ENCODE results near the gene LPA.
"Not testable (repeated sequence)": the region's sequence is repeated elsewhere in the genome, so short reads cannot be mapped to it uniquely, and the experiment has no call there.

The LPA gene

DNA sequence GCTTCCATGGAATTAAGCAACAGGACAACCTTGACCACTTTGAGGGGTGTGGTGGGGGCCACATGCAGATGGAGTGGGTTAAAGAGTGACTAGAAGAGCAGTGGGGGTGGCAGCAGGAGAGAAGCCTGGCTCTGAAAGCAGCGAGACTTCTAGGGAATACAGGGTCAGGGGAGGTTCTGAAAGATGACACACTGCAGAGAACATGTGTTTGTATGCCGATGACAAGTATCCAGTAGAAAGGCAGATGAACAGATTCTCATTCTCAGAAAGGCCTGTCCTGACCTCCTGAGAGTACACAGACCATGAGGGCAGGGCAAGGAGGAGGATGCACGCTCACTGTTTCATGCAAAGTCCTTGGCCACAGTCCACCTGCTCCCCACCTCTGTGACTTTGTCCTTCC, 2.9 kb downstream of the LPA start:
- DNase-seq (ENCODE audit: low read depth, low spot score) = no peak

DNA sequence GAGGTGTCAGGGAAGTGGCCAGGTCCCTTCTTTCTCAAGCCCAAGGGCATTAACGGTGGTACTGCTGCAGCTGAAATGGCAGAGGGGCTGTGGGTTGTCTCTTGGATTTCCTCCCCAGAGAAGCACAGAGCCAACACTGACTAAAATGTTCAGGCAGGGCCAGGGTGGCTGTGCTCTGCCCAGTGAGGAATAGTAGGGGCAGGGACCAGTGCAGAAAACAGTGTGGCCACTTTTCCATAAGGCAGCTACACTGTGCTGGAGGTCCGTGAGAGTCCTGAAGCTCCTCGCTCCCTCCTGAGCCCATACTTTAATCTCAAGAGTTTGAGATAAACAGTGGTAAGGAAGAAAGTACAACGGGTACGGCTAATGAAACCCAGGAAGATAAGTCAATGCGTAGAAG, 4.5 kb downstream of the LPA start:
- DNase-seq (ENCODE audit: low read depth, low spot score) = no peak

DNA sequence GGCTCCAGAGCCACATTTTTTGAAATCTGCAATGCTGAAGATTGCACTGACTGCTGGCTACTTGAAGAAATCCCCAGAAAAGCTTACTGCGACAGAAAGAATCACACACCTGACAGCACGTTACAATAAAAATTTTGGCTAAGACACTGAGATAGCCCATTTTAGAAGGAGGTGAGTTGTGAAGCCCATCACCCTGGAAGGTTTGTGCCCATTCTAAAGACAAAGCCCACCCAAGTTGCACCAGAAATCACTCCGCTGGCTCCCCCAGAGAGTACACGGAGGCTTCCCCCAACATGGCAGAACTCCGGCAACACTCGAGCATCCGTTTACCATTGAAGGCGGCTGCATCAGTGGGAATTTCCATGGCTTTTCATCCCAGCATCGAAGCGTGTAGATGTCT, 29.4 kb downstream of the LPA start:
- no peak for DNase-seq (ENCODE audit: low read depth, low spot score)

DNA sequence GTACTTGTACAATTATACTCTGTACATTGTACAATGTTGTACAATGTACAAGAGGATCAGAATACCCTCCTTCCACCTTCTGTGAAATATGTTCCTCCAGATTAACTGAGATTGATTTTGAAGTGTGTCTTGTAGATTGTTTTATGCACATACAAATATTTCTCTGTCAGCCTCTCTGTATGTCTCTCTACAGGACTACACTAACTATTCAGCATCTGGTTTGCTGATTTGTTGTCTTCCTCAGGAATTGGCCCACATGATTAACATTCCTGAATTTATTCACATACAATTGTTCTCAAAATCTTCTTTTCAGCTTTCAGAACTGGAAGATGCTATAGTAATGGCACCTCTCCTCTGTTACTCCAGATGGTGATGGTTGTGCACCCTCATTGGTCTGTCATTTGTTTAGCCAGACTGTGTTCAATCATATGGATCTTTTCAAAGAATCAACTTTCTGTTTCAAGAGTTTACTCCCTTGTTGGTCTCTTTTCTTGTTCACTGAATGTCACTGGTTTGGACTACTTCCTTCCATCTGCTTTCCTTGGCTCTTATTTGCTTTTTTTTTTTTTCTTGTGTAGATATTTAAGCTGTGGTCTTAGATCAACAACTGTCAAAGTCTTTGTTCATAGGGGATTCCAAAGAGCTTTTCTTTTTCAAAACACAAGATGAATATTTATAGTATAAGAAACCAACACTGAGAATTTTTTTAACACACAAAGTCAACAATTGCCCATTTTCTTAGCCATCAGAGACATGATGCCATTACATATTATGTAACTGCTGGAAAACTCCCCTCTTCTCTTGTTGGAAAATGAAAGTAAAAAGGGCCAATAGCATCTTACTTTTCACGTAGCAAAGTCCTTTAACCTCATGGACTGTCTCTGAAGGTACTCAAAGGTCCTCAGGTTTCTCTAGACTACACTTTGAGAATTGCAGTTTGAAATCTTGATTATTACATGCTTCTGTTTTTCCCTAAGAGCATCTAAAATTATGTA, 67.9 kb downstream of the LPA start:
- DNase-seq (ENCODE audit: low read depth, low spot score) = no peak

DNA sequence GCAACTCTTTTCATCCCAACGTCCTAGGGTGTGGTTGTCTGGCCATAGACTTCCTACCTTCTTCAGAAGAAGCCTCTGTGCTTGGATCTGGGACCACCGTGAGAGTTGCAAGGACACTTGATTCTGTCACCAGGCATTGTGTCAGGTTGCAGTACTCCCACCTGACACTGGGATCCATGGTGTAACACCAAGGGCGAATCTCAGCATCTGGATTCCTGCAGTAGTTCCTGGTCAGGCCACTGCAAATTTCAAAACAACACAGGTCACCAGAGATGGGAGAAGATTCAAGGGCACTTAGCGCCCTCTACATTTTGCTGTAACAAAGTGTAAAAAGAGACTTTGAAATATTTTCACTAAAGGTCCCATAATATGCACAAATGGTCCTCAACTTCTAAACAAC, 68.8 kb downstream of the LPA start:
- DNase-seq (ENCODE audit: low read depth, low spot score) = not testable (repeated sequence)

DNA sequence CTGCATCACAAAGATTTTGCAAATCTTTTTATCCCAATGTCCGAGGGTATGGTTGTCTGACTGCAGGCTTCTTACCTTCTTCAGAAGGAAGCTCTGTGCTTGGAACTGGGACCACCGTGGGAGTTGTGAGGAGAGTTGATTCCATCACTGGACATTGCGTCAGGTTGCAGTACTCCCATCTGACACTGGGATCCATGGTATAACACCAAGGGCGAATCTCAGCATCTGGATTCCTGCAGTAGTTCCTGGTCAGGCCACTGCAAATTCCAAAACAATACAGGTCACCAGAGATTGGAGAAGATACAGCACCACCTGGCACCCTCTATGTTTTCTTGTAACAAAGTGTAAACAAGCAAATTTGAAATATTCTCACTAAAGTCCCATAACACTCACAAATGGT, 77.7 kb downstream of the LPA start:
- DNase-seq (ENCODE audit: low read depth, low spot score) = no peak

DNA sequence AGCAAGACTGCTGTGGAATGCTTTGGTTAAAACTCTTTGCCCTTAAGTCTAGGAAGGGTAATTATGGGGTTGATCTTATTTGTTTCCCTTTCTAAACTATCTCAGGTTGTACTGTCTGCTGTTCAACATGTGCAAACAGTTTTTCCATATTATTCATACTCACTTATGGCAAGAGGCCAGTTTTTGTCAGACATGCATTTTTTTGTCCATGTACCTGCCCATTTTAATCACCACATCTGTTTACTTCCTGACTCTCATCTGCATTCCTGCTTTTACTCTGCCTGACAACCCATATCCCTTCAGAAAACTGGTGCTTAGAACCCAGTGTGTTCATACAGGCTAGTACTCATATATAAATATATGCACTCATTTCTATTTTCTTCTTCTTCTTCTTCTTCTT, 80.3 kb downstream of the LPA start:
- no peak for DNase-seq (ENCODE audit: low read depth, low spot score)

DNA sequence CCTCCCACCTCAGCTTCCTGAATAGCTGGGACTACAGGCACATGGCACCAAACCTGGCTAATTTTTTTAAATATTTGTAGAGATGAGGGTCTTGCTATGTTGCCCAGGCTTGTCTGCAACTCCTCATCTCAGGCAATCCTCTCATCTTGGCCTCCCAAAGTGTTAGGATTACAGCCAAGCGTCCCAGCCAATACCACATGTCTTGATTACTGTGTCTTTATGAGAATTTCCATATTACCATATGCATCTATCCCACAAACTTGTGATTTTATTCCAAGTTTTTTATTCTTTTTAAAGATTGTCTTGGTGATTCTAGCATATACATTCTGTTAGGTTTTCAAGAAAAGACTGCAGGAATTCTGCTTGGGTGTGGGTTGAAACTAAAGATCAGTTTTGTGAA, 82.7 kb downstream of the LPA start:
- DNase-seq (ENCODE audit: low read depth, low spot score) = no peak

DNA sequence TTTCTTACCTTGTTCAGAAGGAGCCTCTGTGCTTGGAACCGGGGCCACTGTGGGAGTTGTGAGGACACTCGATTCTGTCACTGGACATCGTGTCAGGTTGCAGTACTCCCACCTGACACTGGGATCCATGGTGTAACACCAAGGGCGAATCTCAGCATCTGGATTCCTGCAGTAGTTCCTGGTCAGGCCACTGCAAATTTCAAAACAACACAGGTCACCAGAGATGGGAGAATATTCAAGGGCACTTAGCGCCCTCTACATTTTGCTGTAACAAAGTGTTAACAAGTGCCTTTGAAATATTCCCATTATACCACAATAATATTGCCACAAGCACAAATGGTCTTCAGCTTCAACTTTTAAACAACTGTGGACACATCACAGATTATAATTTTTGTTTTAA, 85.6 kb downstream of the LPA start:
- DNase-seq (ENCODE audit: low read depth, low spot score) = not testable (repeated sequence)

DNA sequence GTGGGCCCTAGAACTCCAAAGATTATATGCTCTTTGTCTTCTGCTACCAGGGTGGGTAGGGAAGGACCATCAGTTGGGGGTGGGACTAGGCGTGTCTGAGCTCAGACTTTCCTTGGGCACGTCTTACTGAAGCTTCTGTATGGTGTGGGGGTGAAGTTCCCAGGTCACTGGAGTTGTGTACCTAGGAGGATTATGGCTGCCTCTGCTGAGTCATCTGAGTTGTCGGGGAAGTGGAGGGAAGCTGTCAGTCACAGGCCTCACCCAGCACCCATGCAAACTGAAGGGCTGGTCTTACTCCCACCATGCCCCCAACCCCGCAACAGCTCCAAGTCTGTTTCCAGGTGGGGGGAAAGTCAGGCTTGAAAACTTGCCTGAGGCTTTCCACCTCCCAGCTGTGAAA, 90.1 kb downstream of the LPA start:
- DNase-seq (ENCODE audit: low read depth, low spot score) = no peak

DNA sequence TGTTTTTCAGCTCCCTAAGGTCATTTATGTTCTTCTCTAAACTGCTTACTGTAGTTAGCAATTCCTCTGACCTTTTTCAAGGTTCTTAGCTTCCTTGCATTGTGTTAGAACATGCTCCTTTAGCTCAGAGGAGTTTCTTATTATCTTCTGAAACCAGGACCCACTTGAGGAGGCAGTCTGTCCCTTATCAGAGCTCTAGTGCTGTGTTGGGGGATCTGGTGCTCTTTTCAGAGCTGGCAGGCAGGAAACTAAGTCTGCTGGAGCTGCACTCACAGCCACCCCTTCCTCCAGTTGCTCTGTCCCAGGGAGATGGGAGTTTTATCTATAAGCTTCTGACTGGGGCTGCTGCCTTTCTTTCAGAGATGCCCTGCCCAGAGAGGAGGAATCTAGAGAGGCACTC, 92.9 kb downstream of the LPA start:
- not testable (repeated sequence) for DNase-seq (ENCODE audit: low read depth, low spot score)

DNA sequence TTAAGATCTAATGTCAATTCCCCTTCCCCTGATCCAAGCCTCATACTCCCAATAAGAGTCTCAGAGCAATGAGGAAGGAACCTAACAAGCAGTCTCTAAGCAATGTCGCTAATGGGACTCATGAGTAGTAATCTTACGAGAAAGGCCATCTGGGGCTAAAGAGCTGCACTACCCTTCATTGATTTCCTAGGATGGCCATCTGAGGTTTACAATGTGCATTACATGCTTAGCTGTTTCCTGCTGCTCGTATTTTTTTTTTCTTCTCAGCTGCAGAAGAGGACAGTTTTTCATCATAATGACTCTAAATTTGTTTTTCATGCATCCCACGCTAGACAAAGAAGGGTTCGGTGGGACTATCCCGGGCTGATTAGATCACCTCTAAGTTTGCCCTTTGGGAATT, 119.3 kb downstream of the LPA start:
- no peak for DNase-seq (ENCODE audit: low read depth, low spot score)

DNA sequence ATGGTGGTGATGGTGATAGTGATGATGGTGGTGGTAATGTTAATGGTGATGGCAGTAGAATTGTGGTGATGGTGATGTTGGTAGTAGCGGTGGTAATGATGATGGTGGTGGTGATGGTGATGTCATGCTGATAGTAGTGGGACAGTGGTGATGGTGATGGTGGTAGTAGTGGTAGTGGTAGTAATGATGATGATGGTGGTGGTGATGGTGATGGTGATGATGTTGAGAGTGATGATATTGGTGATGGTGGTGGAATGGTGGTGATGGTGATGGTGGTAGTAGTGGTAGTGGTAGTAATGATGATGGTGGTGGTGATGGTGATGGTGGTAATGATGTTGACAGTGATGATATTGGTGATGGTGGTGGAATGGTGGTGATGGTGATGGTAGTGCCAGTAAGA, 128.8 kb downstream of the LPA start:
- DNase-seq (ENCODE audit: low read depth, low spot score) = no peak

DNA sequence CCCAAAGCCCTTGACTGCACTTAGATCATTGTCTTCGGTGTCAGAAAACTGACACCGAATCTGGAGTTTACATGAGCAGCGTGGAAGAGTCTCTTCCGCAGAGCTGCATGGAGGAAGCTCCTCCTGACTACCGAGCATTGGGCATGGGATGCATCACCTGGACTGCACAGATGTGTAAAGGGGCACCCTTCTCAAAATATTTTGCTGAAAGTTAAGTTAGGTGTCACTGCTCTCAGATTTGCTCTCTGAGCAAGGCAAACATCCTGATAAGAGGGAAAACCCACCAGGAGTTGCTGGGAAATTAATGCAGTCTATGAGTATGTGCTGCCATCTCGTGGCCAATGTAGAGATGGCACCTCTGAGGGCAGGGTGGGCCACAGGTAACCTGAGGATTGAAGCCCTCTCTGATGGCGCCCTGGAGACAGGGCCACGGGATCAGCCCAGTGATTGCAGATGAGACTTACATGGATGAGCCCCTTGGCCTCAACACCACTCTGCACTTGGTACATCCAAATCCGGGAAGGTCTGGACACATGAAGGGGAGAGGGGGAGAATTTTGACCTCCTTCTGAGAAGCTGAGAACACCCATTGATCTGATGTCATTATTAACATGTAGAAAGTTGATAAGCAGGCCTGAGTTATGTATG, 129.9 kb downstream of the LPA start:
- DNase-seq (ENCODE audit: low read depth, low spot score) = peak; percentile 27

DNA sequence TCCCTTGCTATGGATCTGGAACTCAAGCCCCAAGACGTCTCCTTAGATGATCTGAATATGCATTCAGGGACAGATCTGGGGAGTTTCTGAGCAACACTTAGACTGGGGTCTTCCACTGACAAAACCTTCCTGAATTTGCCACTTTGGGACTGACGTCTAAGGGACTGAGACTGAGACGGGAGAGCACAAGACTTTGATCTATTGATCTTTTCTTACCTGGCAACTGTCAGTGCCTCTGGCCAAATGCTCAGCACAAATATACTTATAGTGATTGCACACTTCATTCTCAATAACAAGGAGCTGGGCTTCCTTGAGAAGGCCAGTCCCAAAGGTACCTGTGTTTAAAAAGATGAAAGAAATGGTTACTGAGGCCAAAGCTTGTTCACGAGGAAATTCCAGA, 131.8 kb downstream of the LPA start:
- DNase-seq (ENCODE audit: low read depth, low spot score) = no peak

DNA sequence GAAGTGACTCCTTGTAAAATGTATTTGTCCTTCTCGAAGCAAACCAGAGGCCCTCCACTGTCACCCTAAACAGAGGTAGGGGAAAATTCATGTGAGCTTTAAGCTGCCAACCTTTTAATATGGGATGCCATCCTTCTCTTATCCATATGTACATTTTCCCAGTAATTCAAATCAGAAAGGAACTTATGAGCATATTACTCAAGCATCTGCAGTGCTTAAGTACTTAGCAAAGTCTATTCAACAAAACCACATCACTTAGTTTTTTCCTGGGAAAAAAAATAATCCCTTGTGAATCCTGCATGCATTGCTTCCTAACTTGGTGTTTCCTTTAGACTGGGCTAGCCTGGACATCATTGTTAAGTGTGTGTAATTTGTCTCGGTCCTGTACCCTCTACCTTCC, 132.2 kb downstream of the LPA start:
- no peak for DNase-seq (ENCODE audit: low read depth, low spot score)

DNA sequence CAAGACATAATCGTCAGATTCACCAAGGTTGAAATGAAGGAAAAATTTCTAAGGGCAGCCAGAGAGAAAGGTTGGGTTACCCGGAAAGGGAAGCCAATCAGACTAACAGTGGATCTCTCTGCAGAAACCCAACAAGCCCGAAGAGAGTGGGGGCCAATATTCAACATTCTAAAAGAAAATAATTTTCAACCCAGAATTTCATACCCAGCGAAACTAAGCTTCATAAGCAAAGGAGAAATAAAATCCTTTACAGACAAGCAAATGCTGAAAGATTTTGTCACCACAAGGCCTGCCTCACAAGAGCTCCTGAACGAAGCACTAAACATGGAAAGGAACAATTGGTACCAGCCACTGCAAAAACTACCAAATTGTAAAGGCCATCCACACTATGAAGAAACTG, 134.6 kb downstream of the LPA start:
- DNase-seq (ENCODE audit: low read depth, low spot score) = not testable (repeated sequence)

DNA sequence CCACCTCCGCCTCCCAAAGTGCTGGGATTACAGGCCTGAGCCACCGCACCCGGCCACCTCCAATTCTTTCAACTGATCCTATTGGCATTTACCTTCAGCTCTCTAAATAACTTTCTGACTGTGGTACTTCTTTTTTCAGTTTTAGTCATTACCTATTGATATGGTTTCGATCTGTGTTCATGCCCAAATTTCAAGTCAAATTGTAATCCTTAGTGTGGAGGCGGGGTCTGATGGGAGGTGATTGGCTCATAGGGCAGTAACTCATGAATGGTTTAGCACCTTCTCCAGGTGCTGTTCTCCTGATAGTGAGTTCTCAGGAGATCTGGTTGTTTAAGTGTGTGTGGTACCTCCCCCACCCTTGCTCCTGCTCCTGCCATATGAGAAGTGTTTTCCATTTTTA, 140.9 kb downstream of the LPA start:
- DNase-seq (ENCODE audit: low read depth, low spot score) = no peak

DNA sequence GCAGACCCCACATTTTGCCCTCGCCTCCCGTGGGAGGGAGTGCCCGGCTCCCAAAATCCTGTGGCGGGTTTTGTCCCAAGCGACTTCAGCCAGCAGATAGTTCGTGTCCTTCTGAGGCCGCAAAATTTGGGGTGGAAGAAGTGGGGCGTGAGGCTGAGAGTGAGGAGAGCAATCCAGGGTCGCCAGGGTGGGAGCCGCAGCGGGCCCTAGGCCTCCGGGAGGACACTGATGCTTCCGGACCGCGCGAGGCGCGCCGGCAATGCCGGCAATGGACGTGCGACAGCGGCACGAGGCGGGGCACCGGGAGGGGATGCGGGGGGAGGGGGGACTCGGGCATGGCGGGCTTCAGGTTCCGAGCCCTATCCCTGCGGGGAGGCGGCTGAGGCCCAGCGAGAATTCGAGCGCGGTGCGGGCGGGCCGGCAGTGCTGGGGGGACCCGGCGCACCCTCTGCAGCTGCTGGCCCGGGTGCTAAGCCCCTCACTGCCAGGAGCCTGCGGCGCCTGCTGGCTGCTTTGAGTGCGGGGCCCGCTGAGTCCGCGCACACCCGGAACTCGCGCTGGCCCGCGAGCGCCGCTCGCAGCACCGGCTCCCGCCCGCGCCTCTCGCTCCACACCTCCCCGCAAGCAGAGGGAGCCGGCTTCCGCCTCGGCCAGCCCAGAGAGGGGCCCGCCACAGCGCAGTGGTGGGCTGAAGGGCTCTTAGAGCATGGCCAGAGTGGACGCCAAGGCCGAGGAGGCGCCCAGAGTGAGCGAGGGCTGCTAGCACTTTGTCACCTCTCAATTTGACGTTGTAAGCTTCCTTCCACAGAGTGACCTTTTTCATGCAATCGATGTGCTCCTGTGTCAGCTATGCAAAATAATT, 143.8 kb downstream of the LPA start:
- peak; percentile 43 for DNase-seq (ENCODE audit: low read depth, low spot score)

DNA sequence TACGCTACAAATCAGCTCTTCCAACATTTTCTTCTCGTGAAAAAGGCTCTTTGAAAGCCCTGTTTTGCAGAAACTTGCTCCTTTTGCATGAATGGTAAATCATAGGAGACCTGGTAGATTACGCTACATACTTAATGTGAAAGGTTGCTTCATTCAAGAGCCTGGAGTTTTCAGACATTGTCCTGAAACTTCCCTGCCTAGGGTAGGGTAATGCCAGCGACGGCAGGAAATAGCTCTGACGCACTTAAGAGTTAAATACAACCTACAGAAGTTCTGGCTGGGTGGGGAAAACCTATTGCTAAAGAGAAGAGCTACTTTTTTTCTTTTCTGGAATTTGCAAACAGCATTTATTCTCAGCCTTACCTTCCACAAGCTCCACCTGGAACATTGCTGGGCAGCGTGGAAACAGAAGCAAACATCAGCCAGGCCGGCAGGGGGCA, 144.5 kb downstream of the LPA start:
- DNase-seq (ENCODE audit: low read depth, low spot score) = no peak

DNA sequence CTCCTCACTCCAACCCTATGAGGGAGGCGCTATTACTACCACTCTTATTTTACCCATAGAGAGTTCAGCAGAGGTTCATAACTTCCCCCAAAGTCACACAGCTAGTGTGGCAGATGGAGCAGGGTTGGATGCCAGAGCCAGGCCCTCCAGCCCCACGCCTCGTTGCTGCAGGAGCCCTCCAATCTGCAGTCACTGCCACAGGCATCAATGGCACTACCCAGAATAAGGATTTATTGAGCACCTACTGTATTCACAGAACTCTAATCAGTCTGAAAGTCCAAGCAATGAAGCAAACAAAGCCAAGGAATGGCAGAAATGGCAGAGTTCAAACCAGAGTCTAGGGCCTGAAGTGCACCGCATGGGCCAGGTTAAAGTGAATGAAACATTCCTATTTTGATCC, 144.9 kb downstream of the LPA start:
- no peak for DNase-seq (ENCODE audit: low read depth, low spot score)

DNA sequence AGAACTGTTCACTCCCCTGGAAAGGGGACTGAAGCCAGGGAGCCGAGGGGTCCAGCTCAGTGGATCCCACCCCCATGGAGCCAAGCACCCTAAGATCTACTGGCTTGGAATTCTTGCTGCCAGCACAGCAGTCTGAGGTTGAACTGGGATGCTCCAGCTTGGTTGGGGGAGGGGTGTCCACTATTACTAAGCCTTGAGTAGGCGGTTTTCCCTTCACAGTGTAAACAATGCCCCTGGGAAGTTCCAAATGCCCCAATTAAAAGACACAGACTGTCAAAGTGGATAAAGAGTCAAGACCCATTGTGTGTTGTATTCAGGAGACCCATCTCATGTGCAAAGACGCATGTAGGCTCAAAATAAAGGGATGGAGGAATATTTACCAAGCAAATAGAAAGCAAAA, 150.2 kb downstream of the LPA start:
- DNase-seq (ENCODE audit: low read depth, low spot score) = no peak

All from brain pericyte (primary cell).